Erythroblast (primary cell): ENCODE results near the gene CD3G.

Experiments used
- GATA1 ChIP-seq: IDR thresholded peaks from 2 replicates; pipeline ENCODE4 v1.6.1; 2011; ENCODE audit warnings: low read depth, mild to moderate bottlenecking, control low read depth, low read length, moderate library complexity
- POLR2A ChIP-seq: IDR thresholded peaks from 2 replicates; pipeline ENCODE4 v1.6.1; 2011; ENCODE audit warnings: mild to moderate bottlenecking, low read length

DNA sequence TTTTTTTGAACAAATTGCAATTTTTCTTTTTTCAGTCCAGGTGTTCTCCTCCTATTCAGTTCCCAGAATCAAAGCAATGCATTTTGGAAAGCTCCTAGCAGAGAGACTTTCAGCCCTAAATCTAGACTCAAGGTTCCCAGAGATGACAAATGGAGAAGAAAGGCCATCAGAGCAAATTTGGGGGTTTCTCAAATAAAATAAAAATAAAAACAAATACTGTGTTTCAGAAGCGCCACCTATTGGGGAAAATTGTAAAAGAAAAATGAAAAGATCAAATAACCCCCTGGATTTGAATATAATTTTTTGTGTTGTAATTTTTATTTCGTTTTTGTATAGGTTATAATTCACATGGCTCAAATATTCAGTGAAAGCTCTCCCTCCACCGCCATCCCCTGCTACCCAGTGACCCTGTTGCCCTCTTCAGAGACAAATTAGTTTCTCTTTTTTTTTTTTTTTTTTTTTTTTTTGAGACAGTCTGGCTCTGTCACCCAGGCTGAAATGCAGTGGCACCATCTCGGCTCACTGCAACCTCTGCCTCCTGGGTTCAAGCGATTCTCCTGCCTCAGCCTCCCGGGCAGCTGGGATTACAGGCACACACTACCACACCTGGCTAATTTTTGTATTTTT lies 9.1 kb downstream of the CD3G start:
- TF ChIP-seq POLR2A (no peak), GATA1 (no peak)
